Right kidney (tissue), 9 donors: ENCODE measurements around the gene FHDC1.
"Not testable (repeated sequence)": the region's sequence is repeated elsewhere in the genome, so short reads cannot be mapped to it uniquely, and the experiment has no call there.

Experiments
- DNase-seq: peaks from one replicate; pipeline ENCODE4 v3.0.0-alpha.2; 2016
- long read RNA-seq, 8 donors: transcript quantifications; one replicate each; lab custom pipeline, GENCODE V29; 2026

Gene FHDC1
- long read RNA-seq, donor 1: 0 reads
- long read RNA-seq, donor 2: 0 reads
- long read RNA-seq, donor 3: 0 reads
- long read RNA-seq, donor 4: 0 reads
- long read RNA-seq, donor 5, full-length matches to known transcripts: 3 of 3 reads
- long read RNA-seq, donor 5, partial matches to known transcripts: 0 of 3 reads
- long read RNA-seq, donor 5, other reads (novel, unspliced or antisense): 0 of 3 reads
- long read RNA-seq, donor 6, full-length matches to known transcripts: 1 of 1 reads
- long read RNA-seq, donor 6, partial matches to known transcripts: 0 of 1 reads
- long read RNA-seq, donor 6, other reads (novel, unspliced or antisense): 0 of 1 reads
- long read RNA-seq, donor 7, full-length matches to known transcripts: 1 of 6 reads
- long read RNA-seq, donor 7, partial matches to known transcripts: 5 of 6 reads
- long read RNA-seq, donor 7, other reads (novel, unspliced or antisense): 0 of 6 reads
- long read RNA-seq, donor 8, partial matches to known transcripts: 9 of 9 reads
- long read RNA-seq, donor 8, other reads (novel, unspliced or antisense): 0 of 9 reads

- DNase-seq: peak; percentile 85
Measured at GRCh38 chr4:152935631-152936445, at the start of gene FHDC1. Gene FHDC1 (plus strand): TSS chr4:152936323. CDS start chr4:152943058, 6,735 bp downstream.

- DNase-seq: no peak
Measured at GRCh38 chr4:152887981-152888380, 48.1 kb upstream of the FHDC1 start.

DNA sequence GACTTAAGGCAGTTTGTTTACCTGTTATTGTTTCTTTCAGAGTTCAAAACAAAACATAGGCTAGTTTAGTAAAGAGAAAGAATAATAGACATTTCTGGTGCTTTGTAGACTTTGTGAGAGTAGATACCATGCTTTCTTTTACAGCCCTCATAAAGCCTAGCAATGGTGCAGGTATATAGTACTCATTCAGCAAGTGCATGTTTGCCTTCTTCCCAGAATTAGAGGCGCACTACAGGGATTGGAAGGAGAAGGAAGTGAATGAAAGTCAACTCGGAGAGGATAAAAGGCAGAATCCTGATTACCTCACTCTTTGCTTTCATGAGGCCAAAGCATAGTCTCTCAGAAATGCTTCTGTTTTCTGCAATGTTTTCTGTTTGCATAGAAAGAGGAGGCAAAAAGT is 43.1 kb upstream of the FHDC1 start:
- DNase-seq: no peak

DNA sequence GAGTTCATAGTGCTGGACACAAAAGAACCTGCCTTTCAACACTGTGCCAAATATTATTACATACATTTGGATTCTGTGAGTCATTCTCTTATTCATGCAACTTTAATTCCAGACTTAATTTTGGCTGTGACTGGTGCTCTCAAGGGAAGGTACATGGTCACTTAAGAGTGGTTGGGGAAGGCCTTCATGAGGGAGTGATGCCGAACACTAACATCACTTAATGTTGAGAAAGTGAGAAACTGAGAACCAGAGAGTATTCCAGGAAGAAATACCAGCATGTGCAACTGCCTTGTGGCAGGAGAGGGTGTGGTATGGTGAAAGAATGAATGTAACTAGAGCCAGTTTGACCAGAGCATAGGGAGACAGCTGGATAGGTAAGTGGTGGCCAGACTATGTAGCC is 41.5 kb upstream of the FHDC1 start:
- DNase-seq: no peak

GRCh38 chr4:152896811-152897210 is 39.3 kb upstream of the FHDC1 start:
- DNase-seq: no peak

GRCh38 chr4:152898133-152898532 is 38.0 kb upstream of the FHDC1 start:
- DNase-seq: not testable (repeated sequence)

GRCh38 chr4:152898606-152899005 is 37.5 kb upstream of the FHDC1 start:
- DNase-seq: no peak

DNA sequence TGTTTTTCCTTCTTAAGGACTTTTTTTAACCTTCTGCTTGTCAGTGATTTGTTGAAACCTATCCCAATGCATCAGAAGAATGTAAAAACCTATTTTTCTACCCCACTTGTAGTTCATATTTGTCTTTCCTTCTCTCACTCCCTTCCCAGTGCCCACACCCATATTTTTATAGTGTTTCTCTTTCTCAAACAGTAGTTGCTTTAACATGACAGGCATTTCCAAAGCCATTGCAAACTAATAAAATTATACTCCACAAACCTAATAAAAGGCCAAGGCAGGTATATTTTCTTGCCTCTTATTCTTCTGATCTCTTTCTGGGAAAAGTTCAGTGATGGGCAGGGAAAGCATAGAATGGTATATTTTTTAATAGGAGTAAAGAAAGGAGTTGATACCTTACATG is 35.7 kb upstream of the FHDC1 start:
- DNase-seq: no peak

GRCh38 chr4:152901205-152901604 is 34.9 kb upstream of the FHDC1 start:
- DNase-seq: no peak

DNA sequence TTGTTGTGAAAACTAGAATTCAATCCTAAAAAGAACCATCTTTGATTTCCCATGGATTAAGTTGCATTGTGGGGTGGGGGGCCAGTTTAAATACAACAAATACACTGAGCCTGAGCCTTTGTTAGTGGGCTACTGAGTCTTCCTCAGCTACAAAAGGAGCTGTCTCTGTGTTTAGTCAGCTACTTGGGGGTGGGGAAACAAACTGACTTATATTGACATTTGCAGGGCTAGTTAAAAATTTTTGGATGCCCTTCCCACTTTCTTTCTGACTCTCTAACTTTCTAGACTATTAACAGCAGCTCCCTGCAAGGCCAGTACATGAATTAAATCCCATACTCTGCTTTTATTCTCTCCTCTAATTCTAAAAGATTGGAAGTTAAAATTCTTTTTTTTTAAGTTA is 32.5 kb upstream of the FHDC1 start:
- no peak for DNase-seq

DNA sequence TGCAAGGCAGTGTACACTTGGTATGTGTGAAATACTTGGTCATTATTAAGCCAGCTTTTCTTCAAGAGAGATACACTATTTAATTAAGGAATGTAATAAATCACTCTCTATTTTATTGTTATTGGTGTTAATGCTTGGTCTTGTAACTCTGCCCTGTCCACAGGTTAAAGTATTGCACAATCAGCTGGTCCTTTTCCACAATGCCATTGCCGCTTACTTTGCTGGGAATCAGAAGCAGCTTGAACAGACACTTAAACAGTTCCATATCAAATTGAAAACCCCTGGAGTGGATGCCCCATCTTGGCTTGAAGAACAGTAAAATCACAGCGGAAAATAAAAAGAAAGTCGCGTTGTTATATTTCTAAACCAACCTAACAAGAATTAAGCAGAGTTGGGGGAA is 26.2 kb upstream of the FHDC1 start:
- no peak for DNase-seq

- DNase-seq: no peak
Measured at GRCh38 chr4:152910521-152910920, 25.6 kb upstream of the FHDC1 start.

- no peak for DNase-seq
Measured at GRCh38 chr4:152917543-152918395, 18.4 kb upstream of the FHDC1 start.

GRCh38 chr4:152919826-152920225 is 16.3 kb upstream of the FHDC1 start:
- DNase-seq: no peak

DNA sequence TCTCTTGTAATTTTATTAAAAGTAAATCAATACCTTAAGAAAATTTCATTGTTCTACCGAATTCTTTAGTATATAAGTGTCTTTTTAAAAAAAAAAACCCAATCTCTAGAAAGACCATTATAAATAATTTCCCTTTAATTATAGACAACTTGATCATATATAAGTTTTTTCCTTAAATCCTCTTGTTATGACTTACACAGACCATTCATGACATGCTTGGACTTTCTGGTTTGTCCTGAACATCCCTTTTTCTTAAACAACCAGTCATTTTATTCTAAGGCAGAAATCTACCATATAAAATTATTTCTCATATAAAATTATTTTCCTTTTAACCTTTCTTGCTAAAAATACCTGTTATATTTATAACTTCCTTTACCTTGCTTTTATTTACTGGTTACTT is 15.4 kb upstream of the FHDC1 start:
- no peak for DNase-seq

- DNase-seq: no peak
Measured at GRCh38 chr4:152921284-152921683, 14.8 kb upstream of the FHDC1 start.

- DNase-seq: no peak
Measured at GRCh38 chr4:152925851-152926250, 10.3 kb upstream of the FHDC1 start.

DNA sequence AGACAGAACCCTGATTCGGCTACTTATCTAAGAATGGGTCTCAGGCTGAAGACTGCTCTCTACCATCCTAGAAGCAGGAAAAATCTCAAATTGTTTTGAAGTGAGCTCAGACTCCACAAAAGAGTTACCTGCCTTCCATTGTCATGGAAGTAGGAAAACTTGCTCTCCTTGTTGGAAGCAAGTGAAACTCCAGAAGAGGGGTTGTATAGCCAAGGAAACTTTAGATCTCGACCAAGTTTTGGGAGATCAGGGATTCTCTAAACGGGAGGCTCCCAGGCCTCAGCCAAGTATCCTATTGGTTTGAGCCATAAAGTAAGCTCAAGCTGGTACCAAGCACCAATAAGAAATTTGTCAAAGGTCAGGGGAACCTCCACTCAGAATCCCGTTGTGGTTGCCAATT is 9.2 kb upstream of the FHDC1 start:
- no peak for DNase-seq

DNA sequence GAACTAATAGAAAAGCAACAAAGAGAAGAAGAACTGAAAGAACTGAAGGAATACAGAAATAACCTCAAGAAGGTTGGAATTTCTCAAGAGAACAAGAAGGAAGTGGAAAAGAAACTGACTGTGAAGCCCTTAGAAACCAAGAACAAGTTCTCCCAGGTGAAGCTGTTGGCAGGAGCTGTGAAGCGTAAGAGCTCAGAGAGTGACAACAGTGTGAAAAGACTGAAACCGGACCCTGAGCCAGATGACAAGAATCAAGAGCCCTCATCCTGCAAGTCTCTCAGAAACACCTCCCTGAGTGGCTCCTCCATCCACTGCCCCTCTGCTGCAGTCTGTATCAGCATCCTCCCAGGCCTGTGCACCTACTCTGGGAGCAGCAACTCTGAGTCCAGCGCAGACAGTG is 8.4 kb upstream of the FHDC1 start:
- no peak for DNase-seq

- DNase-seq: no peak
Measured at GRCh38 chr4:152928286-152928685, 7.8 kb upstream of the FHDC1 start.

DNA sequence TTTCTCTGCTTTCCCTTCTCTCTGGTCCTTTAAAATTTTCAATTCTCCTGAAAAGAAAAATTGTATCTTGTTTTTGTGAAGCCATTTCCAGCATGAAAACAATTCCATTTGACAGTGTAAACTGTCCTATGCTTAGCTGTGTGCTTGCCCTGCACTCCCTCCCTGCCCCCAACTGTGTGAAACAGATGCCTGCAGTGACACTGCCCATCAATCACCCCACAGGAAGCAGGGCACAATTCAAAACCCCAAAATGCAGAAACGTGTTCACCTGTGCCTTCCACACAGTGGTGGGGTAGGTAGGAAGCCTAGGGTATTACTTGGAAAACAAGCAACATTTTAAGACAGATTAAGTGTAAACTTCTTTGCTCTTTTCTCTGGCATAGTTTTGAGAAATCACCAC is 6.2 kb upstream of the FHDC1 start:
- DNase-seq: no peak

- DNase-seq: no peak
Measured at GRCh38 chr4:152935143-152935542, 980 bp upstream of the FHDC1 start.
